Stimulated activated CD4-positive, alpha-beta T cell treated with anti-CD3 and anti-CD28 coated beads, Interleukin-1b, Interleukin-23, amount 100 ng/mL, for 4 hours (primary cell): Measurements from ENCODE around the gene FEN1.

Experiments used
- DNase-seq, 2 donors: peaks; one replicate each; pipeline ENCODE4 v3.0.0-alpha.2; 2020; ENCODE audit warnings: low read depth in 2 of 2

The FEN1 gene

GRCh38 chr11:61775606-61776554, 16.8 kb upstream of the FEN1 start:
- no peak for DNase-seq

GRCh38 chr11:61776561-61777075, 16.1 kb upstream of the FEN1 start:
- peak; percentile 39 to 53 for DNase-seq

GRCh38 chr11:61777234-61778090, 15.2 kb upstream of the FEN1 start:
- peak; percentile 54 to 67 for DNase-seq

- DNase-seq: no peak
These were observed 14.3 kb upstream of the FEN1 start for GRCh38 chr11:61778357-61778886.

GRCh38 chr11:61778920-61779650, 13.6 kb upstream of the FEN1 start:
- DNase-seq: no peak

GRCh38 chr11:61779666-61780525, 12.8 kb upstream of the FEN1 start:
- no peak for DNase-seq

GRCh38 chr11:61780581-61781162, 12.0 kb upstream of the FEN1 start:
- no peak for DNase-seq

- DNase-seq: no peak
These were observed 11.1 kb upstream of the FEN1 start for GRCh38 chr11:61781585-61781984.

GRCh38 chr11:61782299-61782698, 10.4 kb upstream of the FEN1 start:
- DNase-seq: no peak

- DNase-seq: no peak
These were observed 9.9 kb upstream of the FEN1 start for GRCh38 chr11:61782841-61783240.

- no peak for DNase-seq
These were observed 8.8 kb upstream of the FEN1 start for GRCh38 chr11:61783717-61784505.

GRCh38 chr11:61784506-61784805, 8.3 kb upstream of the FEN1 start:
- DNase-seq: no peak

GRCh38 chr11:61785837-61786402, 6.8 kb upstream of the FEN1 start:
- no peak for DNase-seq

GRCh38 chr11:61787928-61788491, 4.7 kb upstream of the FEN1 start:
- DNase-seq: no peak

GRCh38 chr11:61791737-61792309, 888 bp upstream of the FEN1 start:
- DNase-seq: no peak

GRCh38 chr11:61793083-61793828, 545 bp downstream of the FEN1 start:
- DNase-seq: no peak

GRCh38 chr11:61793829-61794204, 1.1 kb downstream of the FEN1 start:
- no peak for DNase-seq

GRCh38 chr11:61794579-61794978, 1.9 kb downstream of the FEN1 start:
- no peak for DNase-seq
